SH-SY5Y (cell line): ENCODE data around the gene OGFR.
A peak's percentile ranks its signal among the peaks of the same experiment; 100 is the strongest.

Experiments used
- GATA2 ChIP-seq: IDR thresholded peaks from 2 replicates; pipeline ENCODE4 v1.6.1; 2011; ENCODE audit warnings: mild to moderate bottlenecking, low read depth, low read length
- GATA3 ChIP-seq: IDR thresholded peaks from 2 replicates; pipeline ENCODE4 v1.6.1; 2011; ENCODE audit warnings: low read depth, mild to moderate bottlenecking, low read length, moderate library complexity

OGFR gene

GRCh38 chr20:62784497-62784896 lies 20.1 kb upstream of the OGFR start:
- TF ChIP-seq GATA3 (no peak), GATA2 (no peak)

GRCh38 chr20:62785393-62785792 lies 19.2 kb upstream of the OGFR start:
- TF ChIP-seq GATA2 = no peak
- no peak for TF ChIP-seq GATA3

DNA sequence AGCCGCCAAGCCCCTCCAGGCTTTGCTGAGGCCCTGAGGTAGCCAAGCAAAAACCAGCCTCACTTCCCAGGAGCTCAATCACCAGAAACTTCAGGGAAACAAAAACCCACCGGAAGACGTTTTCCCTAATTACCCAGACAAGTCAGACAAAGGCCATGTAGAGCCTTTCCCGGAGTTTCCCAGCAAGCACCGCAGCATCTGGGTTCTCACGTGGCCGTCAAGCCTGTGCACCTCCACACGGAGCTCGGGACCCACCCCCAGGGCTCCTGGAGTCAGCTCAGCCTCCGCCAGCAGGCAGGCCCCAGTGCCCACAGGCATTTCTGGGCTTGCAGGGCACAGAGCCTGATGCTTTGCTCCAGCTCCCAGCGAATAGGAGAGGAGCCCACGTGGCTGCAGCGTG lies 18.5 kb upstream of the OGFR start:
- no peak for TF ChIP-seq GATA3
- no peak for TF ChIP-seq GATA2

DNA sequence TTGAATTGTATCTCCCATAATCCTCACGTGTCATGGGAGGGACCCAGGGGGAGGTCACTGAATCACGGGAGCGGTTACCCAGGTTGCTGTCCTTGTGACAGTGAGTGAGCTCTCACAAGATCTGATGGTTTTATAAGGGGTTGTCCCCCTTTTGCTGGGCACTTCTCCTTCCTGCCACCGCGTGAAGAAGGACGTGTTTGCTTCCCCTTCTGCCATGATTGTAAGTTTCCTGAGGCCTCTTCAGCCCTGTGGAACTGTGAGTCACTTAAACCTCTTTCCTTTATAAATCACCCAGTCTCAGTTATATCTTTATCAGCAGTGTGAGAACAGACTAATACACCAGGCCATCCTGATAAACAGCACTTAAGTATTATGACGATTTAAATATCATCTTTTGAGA lies 17.3 kb upstream of the OGFR start:
- TF ChIP-seq GATA3 (no peak), GATA2 (no peak)

DNA sequence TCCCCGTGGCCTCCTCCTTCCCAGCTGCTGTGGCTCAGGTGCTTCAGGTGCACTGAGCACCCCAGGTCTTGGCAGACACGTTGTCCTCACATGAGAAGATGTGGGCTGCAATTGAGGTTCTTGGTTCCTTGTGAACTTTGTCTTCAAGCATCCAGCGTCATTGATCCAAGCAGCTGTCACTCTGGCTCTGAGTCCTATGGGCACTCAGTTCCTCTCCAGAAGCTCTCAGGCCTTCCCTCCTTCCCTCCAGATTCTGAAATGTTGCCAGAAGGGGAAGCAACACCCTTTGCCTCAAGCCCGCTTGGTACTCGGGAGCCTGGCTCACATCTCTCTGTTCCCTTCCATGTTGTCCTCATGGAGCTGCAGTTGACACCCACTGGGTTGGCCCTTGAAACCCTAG lies 16.8 kb upstream of the OGFR start:
- no peak for TF ChIP-seq GATA3
- no peak for TF ChIP-seq GATA2

GRCh38 chr20:62788607-62789006 lies 16.0 kb upstream of the OGFR start:
- TF ChIP-seq GATA2 = 0 out of 2 replicates have a peak, but pooled peaks have one; percentile 36
- TF ChIP-seq GATA3 = no peak

- no peak for TF ChIP-seq GATA2
- no peak for TF ChIP-seq GATA3
These were observed 14.6 kb upstream of the OGFR start for GRCh38 chr20:62790075-62790474.

GRCh38 chr20:62791301-62792181 lies 13.1 kb upstream of the OGFR start:
- TF ChIP-seq GATA2 = no peak
- no peak for TF ChIP-seq GATA3

- TF ChIP-seq GATA2 (no peak), GATA3 (no peak)
These were observed 12.3 kb upstream of the OGFR start for GRCh38 chr20:62792182-62792939.

- TF ChIP-seq GATA2 = no peak
- no peak for TF ChIP-seq GATA3
These were observed 11.5 kb upstream of the OGFR start for GRCh38 chr20:62792940-62793756.

GRCh38 chr20:62793757-62794006 lies 11.0 kb upstream of the OGFR start:
- TF ChIP-seq GATA2 (no peak), GATA3 (no peak)

GRCh38 chr20:62794007-62794724 lies 10.5 kb upstream of the OGFR start:
- TF ChIP-seq GATA3 = no peak
- TF ChIP-seq GATA2 = no peak

DNA sequence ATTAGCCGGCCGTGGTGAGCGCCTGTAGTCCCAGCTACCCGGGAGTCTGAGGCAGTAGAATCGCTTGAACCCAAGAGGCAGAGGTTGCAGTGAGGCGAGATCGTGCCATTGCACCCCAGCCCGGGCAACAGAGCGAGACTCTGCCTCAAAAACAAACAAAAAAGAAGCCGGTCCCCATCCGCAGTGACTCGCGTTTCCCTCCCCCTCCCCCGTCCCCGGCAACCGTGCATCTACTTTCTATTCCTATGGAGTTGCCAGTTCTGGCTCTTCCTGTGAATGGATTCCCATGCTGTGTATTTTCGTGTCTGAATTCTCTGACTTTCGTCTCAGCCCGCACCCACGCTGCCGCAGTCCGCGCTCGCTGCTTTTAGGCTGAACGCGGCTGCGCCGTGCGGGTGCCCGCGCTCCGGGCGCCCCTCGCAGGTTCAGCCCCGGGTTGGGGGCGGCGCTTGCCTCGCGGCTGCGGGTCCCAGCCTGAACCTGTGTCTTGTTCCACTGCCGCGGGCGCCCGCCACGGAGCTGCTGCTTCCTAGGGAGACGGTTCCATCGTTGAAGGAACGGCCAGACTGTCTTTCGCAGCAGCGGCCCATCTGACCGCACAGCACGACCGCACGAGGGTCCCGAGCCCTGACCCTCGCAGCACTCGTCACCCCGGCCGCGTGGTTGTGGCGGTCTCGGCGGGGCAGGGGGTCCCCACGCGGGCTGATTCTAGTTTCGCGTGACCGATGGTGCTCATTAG lies 9.4 kb upstream of the OGFR start:
- TF ChIP-seq GATA2 = no peak
